ENCODE measurements around the gene MAP1LC3B. TPM values are rescaled to one million over a fixed set of nuclear protein-coding genes. Genes with fewer than 3 reads are reported as not detected.

The MAP1LC3B gene
- total and polyA plus RNA-seq, 8 donors = 47.7 to 75.9 (median 52.5) TPM

DNA sequence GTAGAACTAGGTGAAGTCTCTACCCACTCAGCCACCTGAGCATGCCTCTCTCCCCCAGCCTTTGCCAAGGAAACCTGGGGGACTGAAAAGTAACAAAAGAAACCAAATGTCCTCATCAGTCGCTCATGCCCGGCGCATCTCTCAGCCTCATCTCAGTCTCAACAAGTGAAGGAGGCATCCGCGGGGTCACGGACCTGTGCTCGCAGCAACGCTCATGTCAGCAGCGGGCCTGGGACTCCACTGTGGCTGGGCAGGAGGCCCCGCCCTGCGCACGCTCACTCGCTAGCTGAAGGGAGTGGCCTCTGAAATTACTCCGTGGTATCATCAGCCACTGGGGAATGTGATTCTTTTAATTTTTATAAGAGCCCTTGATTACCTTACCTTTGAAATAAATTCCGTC lies 31.3 kb downstream of the MAP1LC3B start:
- H3K27me3 ChIP-seq = no peaks in the 10 kb centered on the region
- intact Hi-C loops (cut with DNase I) = no loop called here
- DNase-seq = no peak
- peaks cover 0 to 66% of the 10 kb centered on the region in 2 donors for H3K36me3 ChIP-seq
- H3K4me3 ChIP-seq = no peak overlapping the region
- no peak overlapping the region for H3K27ac ChIP-seq
- no peak for ATAC-seq
- H3K9me3 ChIP-seq = no peaks in the 10 kb centered on the region
- H3K4me1 ChIP-seq = no peaks in the 10 kb centered on the region
- TF ChIP-seq, protein P1, sequence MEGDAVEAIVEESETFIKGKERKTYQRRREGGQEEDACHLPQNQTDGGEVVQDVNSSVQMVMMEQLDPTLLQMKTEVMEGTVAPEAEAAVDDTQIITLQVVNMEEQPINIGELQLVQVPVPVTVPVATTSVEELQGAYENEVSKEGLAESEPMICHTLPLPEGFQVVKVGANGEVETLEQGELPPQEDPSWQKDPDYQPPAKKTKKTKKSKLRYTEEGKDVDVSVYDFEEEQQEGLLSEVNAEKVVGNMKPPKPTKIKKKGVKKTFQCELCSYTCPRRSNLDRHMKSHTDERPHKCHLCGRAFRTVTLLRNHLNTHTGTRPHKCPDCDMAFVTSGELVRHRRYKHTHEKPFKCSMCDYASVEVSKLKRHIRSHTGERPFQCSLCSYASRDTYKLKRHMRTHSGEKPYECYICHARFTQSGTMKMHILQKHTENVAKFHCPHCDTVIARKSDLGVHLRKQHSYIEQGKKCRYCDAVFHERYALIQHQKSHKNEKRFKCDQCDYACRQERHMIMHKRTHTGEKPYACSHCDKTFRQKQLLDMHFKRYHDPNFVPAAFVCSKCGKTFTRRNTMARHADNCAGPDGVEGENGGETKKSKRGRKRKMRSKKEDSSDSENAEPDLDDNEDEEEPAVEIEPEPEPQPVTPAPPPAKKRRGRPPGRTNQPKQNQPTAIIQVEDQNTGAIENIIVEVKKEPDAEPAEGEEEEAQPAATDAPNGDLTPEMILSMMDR (IDR thresholded peaks at IDR 0.05) = no peak

DNA sequence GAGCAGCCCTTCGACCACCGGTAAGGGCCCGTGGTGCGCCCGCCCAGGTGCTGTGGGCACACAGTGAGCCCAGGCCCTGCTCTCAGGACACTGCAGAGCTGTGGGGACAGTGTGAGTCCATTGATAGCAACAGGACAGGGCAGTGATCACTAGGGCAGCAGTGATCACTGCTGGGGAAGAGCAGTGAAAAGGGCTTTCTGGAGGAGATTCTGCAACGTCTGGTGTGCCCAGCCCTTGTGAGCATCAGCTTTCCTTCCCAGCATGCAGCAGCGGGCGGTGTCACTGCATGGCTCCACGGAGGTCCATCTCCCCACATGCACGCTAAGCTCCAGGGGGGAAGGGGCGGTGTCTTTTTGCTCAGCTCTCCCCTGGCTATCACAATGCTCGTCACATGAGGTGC lies 32.1 kb downstream of the MAP1LC3B start:
- Histone ChIP-seq H3K27me3 (no peaks in the 10 kb centered on the region), H3K9me3 (no peaks in the 10 kb centered on the region), H3K4me1 (no peaks in the 10 kb centered on the region), H3K36me3 (peaks cover 0 to 66% of the 10 kb centered on the region in 2 donors), H3K27ac (no peak overlapping the region), H3K4me3 (no peak overlapping the region)
- DNase-seq (no peak), ATAC-seq (no peak)
- intact Hi-C loops (cut with DNase I) = no loop called here
- TF ChIP-seq, protein P1 (IDR thresholded peaks at IDR 0.05) = no peak

DNA sequence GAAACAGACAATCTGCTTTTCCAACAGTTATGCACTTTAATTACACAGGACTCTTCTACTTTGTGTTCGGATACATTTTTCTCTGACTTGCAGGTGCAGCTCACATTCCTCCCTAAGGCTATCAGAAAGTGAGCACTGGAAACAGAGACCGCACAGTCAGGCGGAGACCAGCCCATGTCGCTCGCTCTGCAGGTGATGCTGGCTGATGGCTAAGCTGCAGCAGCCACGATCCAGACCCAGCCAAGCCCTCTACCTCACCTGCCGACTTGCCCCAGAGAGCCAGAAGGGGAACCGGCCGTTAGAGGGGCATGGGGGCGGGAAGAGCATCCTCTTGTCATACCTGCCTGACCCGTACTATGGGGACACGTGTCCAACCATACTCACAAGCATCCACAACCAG lies 33.8 kb downstream of the MAP1LC3B start:
- Histone ChIP-seq H3K27me3 (no peaks in the 10 kb centered on the region), H3K9me3 (no peaks in the 10 kb centered on the region), H3K36me3 (peaks cover 0 to 64% of the 10 kb centered on the region in 2 donors), H3K4me1 (no peaks in the 10 kb centered on the region), H3K4me3 (no peak overlapping the region), H3K27ac (no peak overlapping the region)
- no peak for DNase-seq
- TF ChIP-seq, protein P1 (IDR thresholded peaks at IDR 0.05) = no peak
- intact Hi-C loops (cut with DNase I) = no loop called here
- no peak for ATAC-seq

DNA sequence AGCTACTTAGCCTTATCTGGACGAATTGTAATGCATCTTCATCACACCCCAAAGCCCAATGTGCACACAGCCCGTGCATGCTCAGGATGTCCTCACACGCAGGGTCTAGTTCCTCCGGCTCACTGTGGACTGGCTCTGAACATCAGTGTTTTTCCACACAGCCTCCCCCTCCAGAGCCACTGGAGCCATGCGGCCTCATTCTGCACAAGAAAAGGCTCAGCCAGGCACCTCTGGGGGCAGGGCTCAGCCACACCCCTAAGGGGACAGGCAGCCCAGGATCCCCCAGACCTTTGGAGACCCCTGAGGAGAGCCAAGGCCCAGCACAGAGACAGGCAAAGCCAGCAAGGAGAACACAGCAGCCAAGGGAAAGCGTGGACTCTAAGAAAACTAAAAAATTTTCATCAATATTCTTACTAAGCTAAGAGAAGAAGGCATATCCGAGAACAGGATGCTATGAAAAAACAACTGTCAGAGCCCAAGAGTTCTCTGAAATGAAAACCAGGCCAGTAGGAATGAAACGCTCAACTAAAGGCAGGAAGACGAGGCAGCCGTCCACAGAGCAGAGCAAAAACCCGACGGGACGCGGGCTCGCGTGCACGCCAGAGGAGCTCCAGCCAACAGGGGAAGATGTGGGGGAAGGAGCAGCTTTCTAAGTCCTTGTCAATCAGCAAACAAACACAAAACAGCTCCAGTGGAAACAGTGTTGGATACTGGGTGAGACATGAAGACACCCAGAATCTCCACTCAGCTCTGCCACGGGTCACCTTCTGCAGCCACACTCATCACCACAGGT lies 34.5 kb downstream of the MAP1LC3B start:
- no peaks in the 10 kb centered on the region for H3K4me1 ChIP-seq
- TF ChIP-seq, protein P1 (IDR thresholded peaks at IDR 0.05) = no peak
- H3K27ac ChIP-seq = no peak overlapping the region
- intact Hi-C loops (cut with DNase I) = no loop called here
- H3K9me3 ChIP-seq = no peaks in the 10 kb centered on the region
- no peak overlapping the region for H3K4me3 ChIP-seq
- H3K27me3 ChIP-seq = no peaks in the 10 kb centered on the region
- ATAC-seq = no peak
- peak in 1 of 4 donors; percentile 37 for DNase-seq
- H3K36me3 ChIP-seq = peaks cover 0 to 62% of the 10 kb centered on the region in 2 donors

DNA sequence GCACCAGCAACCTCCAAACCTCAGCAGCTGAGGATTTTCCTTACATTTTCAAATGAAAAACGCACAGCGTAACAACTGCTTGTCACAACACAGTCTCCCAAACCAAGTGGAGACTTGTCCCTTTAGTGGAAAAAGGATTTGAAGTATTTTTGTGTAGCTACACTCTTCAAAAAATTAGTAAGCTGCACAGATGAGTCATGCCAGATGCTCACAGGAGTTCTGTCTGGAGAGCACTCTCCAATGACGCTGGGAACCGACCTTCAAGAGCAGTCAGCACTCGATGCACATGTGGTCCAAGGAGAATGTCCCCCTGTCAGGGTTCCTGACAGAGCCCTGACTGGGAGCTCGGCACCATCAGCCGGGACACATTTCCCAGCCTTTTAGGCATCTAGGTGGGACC lies 39.8 kb downstream of the MAP1LC3B start:
- ATAC-seq = peak; percentile 69
- peaks cover 8 to 29% of the 10 kb centered on the region in 2 donors for H3K4me1 ChIP-seq
- H3K36me3 ChIP-seq = peaks cover 0 to 40% of the 10 kb centered on the region in 2 donors
- intact Hi-C loops (cut with DNase I) = no loop called here
- no peak overlapping the region for H3K4me3 ChIP-seq
- DNase-seq = peak in 2 of 4 donors; percentile 10 to 38
- TF ChIP-seq, protein P1 (IDR thresholded peaks at IDR 0.05) = no peak
- no peak overlapping the region for H3K27ac ChIP-seq
- H3K9me3 ChIP-seq = no peaks in the 10 kb centered on the region
- H3K27me3 ChIP-seq = no peaks in the 10 kb centered on the region
